Amygdala (tissue), 56 donors: ENCODE data around the gene BICDL1.

ENCODE experiments used
- DNase-seq, 56 donors: peaks; one replicate each; lab custom pipeline; 2025; lab: John Stamatoyannopoulos, UW

BICDL1 gene

DNA sequence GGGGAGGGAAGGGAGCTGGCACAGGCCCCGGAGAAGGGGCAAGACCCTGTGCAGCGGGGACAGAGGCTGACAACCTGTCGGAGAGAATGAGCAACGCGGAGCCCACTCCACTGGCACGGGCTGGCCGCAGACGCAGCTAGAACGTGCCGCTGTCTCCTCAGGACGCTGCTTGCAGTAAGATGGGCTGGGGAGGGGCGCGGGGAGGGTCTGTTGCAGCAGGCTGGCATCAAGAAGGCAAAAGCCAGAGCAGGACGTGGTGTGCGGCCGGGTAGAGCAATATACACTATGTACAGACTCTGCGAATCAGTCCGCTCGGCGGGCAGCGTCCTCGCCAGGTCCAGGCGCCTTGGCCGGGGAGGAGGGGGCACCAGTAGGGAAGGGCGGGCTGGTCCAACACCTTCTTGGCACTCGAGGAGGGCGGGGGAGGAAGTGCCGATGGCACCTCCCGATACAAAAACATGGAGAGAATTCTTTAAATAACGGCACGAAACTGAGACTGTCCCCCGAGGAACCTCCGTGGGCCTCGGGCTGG lies 107.7 kb downstream of the BICDL1 start:
- DNase-seq = no peak

DNA sequence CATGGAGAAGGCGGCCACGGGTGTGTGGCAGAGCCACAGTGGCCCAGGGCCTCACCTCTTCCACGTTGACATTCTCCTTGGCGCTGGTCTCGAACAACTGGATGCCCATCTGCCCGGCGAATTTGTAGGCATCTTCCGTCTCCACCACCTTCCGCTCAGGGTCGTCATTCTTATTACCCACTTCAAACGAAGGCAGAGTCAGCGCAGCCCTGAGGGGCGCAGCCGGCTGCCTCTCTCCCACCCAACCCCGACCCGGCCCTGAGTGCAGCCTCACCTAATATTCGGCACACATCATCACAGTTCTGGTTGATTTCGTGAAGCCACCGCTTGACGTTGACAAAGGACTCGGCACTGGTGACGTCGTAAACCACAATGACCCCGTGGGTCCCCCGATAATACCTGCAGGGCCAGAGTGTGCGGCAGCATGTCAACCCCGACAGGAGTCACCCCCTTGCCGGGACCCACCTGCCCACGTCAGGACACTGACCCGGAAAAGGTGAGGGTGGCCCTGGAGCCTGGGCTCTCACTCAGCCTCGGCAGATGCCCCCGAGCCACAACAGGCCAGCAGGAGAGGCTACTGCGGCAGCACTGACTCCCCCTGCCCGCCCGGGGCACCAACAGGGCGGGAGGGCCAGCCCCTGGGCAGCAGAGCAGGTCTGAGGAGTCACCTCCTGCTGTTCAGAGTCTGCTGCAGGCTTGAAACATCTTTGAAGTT lies 109.9 kb downstream of the BICDL1 start:
- no peak for DNase-seq

DNA sequence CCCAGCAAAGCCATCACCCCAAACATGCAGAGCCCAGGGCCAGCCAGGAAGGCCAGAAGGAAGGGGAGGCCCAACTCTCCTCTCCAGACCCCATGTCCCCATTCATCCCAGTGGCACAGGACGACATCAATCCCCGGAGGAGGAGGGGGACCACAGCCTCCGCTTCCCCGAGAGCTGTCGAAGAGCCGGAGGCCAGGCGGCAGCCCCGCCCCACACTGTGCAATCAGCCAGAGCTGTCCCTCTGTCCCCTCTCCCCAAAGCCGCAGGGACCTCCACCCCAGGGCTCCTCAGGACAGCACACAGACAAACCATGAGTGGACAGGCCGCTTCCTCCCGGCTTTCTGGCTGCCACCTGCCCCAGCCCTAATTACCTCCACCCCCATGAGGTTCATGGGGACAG lies 110.7 kb downstream of the BICDL1 start:
- no peak for DNase-seq

DNA sequence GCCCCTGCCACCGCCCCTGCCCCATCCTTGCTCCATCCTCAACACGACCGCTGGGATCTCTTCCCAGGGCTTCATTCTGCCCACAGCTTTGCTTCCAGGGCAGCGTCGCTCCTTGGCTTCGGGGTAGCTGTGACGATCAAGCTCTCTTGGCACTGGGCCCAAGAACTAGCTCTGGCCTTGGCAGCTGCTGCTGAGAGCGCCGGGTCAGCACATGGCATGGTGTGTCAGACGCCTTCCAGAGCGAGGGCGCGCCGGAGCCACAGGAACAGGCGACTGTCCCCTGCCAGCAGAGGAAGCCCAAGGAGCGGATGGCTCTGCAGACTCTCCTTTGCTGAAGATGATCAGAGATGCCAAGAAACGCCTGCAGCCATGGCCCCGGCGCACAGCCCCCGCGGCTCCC lies 111.6 kb downstream of the BICDL1 start:
- DNase-seq = peak in 51 of 56 donors; percentile 13 to 91 (median 72)

DNA sequence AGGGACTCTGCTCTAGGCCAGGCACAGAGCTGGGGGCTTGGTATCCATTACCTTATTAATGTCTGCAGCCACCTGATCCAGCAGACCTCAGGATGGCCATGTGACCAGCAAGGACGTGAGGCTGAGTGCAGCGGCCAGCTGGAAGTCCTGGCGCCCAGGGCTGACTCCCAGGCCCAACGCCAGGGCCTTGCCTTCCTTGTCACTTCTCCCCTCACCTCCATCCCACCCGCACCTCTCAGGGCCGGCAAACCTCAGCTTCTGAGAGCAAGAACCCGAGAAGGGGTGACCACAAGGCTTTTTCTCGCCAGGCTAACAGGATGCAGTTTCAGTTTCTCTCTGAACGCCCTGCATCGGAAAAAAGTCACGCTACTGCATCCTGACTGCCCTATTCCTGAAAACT lies 112.1 kb downstream of the BICDL1 start:
- DNase-seq = peak in 1 of 56 donors; percentile 23

DNA sequence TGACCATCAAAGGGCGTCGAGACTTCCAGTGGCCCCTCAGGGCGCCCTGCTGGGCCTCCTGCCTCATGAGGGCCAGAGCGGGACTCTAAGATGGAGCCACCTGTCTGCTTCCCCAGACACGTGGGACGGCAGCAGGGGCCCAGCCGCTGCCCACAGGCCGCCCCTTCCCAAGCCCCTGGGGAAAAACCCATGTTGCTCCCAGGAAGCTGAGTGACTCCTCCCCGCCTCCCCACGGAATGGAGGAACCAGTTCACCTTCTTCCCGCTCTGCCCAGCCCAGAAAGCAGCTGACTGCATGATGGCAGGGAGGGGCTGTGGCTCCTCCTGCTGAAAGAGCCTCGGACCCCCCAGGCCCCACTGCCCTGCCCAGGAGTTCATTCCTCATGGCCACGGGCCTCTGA lies 112.6 kb downstream of the BICDL1 start:
- no peak for DNase-seq

DNA sequence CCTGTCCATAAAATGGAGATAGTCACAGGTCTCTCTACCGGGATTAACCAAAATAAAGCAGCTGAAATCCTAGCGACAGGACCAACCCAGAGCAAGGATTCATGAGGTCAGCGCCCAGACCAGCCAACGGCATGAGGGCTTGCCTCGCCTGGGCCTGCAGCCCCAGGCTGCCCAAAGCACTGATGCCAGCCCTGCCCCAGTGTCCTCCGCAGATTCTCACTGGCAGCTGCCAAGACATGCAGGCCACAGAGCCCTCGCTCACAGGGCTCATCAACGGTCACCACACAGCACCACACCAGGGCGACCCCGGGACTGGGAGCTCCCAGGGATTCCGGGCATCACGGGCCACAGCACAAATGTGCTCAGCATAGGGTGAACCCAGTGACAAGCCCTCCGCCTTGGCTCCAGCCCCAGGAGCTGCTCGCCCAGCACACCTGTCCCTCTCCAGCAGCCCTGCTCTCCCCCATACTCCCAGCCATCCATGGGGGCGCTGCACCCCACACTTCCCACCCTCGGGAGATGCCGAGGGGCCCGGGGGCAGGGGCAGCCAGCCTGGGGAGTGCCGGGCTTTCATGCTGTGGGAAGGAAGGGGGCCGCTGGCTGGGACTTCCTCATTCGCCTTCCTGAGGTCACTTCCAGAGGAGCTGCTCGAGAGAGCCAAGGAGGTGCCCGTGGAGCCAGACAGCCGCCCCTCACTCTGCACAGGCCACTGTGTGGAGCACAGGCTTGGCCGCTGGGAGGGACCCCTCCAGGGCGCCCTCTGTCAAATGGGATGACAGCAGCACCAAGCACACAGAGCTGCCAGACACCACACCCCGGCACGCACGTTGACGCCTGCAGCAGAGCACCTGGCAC lies 113.4 kb downstream of the BICDL1 start:
- peak in 2 of 56 donors; percentile 13 to 58 for DNase-seq

DNA sequence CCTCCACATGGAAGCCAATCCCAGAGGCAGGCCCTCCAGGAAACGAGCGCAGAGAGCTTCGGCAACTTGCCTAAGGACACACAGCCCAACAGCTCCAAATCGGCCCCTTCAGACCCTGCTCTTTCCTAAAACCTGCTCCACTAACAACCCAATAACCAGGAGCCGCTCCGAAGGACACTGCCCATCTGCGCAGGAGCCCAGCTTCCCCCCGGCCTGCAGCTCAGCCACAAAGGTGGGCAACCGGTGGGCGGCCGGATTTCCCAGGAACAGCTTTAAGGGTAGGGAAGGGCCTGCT lies 114.0 kb downstream of the BICDL1 start:
- no peak for DNase-seq

DNA sequence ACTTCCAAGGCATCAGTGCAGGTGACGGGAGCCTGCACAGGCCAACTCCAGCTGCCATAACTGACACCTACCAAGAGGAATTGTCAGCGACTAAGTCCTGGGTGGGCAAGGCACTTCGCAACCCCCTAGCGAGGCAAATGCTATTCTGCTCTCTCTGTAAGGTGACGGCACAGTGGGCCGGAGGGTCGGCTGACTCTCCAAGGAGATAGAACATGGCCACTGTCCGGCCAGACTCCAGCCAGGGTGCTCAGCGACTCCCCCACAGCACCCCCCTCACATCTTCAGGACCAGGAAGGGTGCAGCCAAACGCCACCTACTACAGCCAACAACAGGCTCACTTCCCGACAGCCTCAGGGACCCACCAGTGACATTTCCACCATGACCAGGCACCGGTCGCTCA lies 114.3 kb downstream of the BICDL1 start:
- DNase-seq = no peak

DNA sequence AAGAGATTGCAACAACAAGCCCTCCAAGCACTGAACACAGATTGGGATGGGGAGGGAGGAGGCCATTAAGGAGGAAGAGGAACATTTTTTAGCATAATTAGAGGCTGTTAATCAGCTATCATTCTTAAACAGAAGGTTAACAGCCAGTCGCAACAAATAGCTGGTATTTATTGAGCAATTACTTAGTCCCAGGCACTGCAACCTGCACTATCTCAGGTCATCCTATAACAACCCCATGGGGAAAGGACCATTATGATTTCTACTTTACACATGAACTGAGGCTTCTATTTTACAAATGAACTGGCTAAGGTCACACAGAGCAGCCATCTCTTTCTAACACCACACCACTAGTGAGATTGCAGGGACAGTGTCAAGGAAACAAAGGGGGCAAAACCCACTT lies 117.1 kb downstream of the BICDL1 start:
- DNase-seq = no peak

DNA sequence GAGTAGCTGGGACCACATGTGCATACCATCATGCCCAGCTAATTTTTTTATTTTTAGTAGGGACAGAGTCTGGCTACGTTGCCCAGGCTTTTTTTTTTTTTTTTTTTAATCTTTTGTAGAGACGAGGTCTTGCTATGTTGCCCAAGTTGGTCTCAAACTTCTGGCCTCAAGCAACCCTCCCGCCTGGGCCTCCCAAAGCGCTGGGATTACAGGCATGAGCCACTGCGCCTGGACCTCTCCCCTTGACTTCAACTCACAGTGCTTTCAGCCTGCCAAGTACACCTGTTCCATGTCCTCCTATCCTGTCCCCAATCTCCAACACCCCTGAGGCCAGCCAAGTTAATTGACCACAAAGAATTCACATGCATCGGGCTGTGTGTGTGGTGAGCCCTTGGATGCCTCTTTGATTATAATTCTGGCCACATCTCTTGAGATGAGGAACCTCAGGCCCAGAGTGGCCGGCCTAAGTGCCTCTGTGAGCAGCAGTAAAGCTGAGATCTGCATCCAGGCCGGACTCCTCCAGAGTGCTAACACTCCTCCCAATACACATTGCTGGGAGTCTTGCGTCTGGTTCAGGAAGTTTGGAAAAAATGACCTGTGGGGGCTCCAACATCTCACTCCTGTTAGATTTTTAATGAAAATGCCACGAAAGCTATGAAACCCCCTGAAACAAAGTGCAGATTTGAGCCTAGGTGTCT lies 120.7 kb downstream of the BICDL1 start:
- DNase-seq = no peak

DNA sequence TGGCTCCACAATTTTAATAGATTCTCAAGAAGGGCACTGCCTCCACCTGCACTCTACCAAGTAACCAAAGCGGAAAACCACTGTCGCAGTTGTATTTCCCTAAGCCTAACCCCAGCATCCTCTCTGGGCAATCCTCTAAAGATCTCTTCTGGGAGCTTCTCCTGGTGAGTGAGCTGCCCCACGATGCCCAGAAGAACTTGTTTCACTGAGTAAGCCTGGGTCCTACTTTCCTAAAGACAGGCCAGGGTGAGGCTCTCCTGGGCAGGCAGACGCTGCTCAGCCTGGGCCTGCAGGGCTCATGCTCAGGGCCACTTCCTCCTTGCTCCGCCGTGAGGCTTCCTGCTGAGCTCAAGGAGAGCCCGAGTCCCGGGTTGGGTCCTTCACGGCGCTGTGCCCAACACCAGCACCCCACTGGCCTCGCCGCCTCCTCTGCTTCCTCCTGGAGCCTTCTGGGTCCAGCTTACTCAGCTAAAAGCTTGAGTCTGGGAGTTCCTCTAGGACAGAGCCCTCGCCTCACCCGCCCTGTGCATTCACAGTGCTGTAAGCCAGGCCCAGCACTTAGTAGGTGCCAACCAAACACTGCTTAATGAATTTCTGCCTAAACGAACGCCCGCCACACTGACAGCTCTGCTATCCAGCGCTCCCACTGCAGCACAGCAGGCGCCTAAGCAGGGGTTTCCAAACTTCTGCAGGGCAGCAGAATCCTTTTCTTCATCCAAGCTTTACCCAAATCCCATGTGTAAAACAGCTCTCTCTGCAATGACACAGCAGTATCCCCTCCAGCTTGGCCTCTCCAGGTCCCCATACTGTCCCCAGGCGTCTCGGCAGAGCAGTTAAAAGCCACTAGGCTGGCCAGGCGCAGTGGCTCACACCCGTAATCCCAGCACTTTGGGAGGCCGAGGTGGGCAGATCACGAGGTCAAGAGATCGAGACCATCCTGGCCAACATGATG lies 121.8 kb downstream of the BICDL1 start:
- DNase-seq = peak in 36 of 56 donors; percentile 4 to 68 (median 28)

DNA sequence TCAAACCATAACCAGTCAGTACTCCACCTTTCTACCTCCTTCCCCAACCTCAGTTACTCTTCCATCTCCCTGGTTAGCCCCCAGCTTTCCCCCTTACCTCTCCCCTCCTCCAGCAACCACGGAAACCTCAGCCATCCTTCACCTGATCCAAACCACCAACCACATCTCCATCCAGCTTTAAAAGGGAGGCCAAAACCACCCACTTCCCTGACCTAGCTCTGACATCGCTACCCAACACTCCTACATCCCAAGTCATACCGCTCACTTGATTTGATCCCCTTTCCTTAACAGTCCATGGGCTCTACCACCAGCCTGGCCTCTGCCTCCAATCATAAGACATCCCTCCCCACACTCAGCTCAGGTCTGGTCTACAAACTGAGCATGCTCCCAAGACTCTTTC lies 126.0 kb downstream of the BICDL1 start:
- DNase-seq = no peak

DNA sequence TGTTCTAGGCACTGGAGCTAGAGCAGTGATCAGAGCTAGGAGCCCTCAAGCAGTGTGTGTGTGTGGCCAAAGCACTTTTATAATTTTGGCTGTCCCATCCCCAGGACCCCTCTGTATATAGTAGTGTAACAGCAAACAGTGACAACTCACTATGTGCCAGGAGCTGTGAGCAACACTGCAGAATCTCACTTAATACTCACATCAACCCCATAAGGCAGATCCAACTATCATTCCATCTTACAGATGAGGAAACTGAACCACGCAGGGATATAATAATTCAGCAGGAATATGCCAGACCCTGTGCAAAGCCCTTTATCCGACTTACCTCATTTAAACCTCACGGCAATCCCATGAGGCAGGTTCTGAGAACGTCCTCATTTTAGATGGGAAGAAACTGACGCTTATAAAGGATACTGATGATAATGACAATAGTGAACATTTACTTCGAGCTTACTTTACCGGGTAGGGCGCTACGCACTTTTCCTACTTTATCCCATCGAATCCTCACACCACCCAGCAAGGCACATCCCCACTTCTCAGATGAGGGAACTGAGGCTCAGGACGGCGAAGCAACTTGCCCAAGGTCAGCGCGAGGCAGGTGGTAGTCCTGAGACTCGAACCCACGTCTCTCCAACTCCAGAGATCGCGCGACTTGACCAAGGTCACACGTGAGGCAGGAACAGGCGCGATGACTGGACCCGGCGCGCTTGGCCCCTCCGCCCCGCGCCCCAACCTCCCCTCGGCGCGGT lies 126.8 kb downstream of the BICDL1 start:
- peak in 2 of 56 donors; percentile 19 to 29 for DNase-seq

DNA sequence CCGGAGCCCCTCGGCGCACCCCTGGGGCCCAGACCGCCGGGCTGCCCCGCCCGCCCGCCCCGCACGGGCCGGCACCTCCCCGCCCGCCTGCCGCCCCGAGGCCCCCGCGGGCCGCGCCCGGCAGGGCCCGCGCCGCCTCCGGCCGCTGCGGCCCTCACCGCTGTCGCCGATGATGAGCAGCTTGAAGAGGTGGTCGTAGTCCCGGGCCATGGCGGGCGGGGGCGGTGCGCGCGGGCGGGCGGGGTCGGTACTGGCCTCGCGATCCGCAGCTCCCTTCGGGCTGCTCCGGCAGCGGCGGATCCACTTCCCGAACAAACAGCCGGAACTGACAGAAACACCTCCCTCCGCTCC lies 127.4 kb downstream of the BICDL1 start, which contains the start of gene RAB35:
RAB35 (minus strand) TSS at position 313 of the 351 bp plus-strand sequence; CDS start at position 210, 103 bp downstream.
- DNase-seq = peak in 3 of 56 donors; percentile 73 to 88 (median 82)

DNA sequence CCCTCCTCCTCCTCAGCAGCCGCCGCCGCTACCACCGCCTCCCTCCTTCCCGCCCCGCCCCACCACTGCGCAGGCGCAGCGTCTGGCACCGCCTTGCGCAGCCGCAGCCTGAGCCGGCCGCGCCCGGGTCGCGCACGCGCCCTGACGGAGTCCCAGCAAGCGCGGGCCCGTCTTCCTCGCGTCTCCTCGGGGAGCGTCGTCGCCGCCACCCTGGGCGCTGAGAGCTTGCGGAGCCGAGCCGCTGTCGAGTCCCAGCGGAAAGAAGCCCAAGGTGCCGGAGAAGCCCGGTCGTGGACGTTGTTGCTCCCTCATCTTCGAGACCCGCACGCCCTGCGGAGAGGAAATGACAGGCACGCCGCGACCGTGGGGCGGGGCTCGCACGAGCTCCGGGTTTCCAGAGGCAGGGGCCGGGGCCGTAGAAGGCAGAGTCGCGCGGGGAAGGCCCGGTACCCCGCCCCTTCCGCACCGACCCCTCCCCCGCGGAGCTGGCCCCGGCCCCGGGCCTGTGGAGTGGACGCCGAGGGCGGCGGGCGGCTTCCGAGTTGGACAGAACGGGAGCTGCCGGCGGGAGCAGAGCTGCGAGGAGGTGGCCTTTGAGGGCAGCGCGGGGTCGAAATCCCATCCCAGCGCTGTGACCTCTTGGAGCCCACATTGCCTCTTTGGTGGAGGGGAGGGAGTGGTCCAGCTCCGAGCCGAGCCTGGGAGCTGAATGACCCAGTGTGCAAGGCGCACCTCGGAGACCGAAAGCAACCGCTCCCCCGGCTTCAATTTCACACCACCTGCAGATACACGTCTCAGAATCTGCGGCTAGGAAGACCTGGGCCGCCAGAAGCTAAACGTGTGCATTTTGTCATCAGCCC lies 128.0 kb downstream of the BICDL1 start:
- DNase-seq = peak in 54 of 56 donors; percentile 35 to 97 (median 88)

DNA sequence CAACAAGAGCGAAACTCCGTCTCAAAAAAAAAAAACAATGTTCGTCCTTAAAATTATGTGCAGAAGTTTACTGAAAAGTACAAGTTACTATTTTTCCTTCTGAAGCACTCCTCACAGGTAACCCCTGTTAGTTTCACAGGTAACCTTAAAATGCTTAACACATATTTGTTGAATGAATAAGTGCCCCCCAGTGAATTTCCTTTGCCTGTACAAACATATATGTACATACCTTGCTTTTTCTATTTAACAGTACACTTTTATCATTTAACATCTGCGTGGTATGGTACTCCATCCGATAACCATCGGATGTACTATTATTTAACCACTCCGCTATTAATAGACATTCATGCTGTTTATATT lies 128.9 kb downstream of the BICDL1 start:
- no peak for DNase-seq

DNA sequence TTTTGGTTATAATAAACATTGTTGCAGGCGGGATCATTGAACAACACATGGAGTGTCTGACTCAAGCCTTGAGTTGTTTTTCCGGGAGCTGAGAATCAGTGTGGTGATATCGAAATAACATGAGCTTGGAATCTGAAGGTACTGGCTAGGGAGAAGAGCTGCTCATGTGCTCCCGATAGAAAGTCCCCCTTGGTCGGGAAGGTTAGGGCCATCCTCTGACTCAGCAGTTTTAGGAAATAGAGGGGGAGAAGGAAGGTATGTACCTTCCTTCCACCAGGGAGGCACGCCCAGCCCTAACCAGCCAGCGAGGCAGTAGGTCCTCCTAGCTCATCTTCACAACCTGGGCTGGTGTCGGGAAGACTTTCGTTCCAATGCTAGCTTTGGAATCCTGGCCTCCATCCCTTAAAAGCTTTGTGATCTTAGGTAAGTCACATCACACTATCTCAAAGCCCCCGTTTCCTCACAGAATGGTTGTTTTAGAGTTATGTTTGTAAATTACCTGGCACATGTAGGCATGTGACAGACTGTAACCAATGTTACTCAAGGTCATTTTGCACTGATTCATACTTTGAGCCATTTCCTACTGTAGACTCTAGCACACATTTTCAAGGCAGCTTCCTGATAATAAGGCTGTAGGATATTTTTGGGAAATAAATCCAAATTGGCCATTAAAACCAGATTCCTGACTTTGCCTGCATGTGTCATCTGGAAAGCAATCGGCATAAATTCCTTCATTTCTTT lies 129.5 kb downstream of the BICDL1 start:
- peak in 1 of 56 donors; percentile 6 for DNase-seq
